GM23248 (cell line): ENCODE results near the gene MTFMT. TPM values are rescaled to one million over a fixed set of nuclear protein-coding genes. Genes with fewer than 3 reads are reported as not detected.

Source experiments
- DNase-seq: peaks from one replicate; pipeline ENCODE4 v3.0.0-alpha.2; 2015
- H2AFZ ChIP-seq: fragments of 200-600 bp; sonication (generic); 2 replicates; pipeline ENCODE4 v1.6.1; 2016; ENCODE audit warnings: antibody characterized with exemption
- H3F3A ChIP-seq: fragments of 200-600 bp; sonication (generic); 2 replicates; pipeline ENCODE4 v1.6.1; 2016; ENCODE audit warnings: mild to moderate bottlenecking, antibody characterized with exemption, mixed run types; ENCODE audit not compliant: insufficient read depth
- H3K27ac ChIP-seq: fragments of 200-600 bp; sonication (generic); 2 replicates; pipeline ENCODE4 v1.5.1; 2016; ENCODE audit warnings: mild to moderate bottlenecking
- H3K27me3 ChIP-seq: fragments of 200-600 bp; sonication (generic); replicated peaks from 2 replicates; pipeline ENCODE4 v1.6.1; 2016; ENCODE audit warnings: mild to moderate bottlenecking; ENCODE audit not compliant: insufficient read depth
- H3K36me3 ChIP-seq: fragments of 200-600 bp; sonication (generic); 2 replicates; pipeline ENCODE4 v1.6.1; 2016; ENCODE audit warnings: low read depth, mild to moderate bottlenecking
- H3K4me1 ChIP-seq: fragments of 200-600 bp; sonication (generic); 2 replicates; pipeline ENCODE4 v1.6.1; 2016; ENCODE audit warnings: mild to moderate bottlenecking; ENCODE audit not compliant: insufficient read depth
- H3K4me2 ChIP-seq: fragments of 200-600 bp; sonication (generic); one replicate; pipeline ENCODE4 v1.6.1; 2016; ENCODE audit warnings: mild to moderate bottlenecking; ENCODE audit not compliant: unreplicated experiment
- H3K4me3 ChIP-seq: fragments of 200-600 bp; sonication (generic); 2 replicates; pipeline ENCODE4 v1.5.1; 2016; ENCODE audit warnings: mild to moderate bottlenecking
- H3K79me2 ChIP-seq: fragments of 200-600 bp; sonication (generic); 2 replicates; pipeline ENCODE4 v1.6.1; 2016; ENCODE audit warnings: mild to moderate bottlenecking; ENCODE audit not compliant: insufficient read depth
- H3K9ac ChIP-seq: fragments of 200-600 bp; sonication (generic); 2 replicates; pipeline ENCODE4 v1.6.1; 2016; ENCODE audit warnings: mild to moderate bottlenecking
- H3K9me2 ChIP-seq: fragments of 200-600 bp; sonication (generic); 2 replicates; pipeline ENCODE4 v1.6.1; 2016; ENCODE audit warnings: mixed run types, mild to moderate bottlenecking, moderate library complexity; ENCODE audit not compliant: insufficient read depth
- H3K9me3 ChIP-seq: fragments of 200-600 bp; sonication (generic); one replicate; pipeline ENCODE4 v1.6.1; 2017; ENCODE audit warnings: low read depth
- H4K20me1 ChIP-seq: fragments of 200-600 bp; sonication (generic); 2 replicates; pipeline ENCODE4 v1.6.0; 2016; ENCODE audit not compliant: insufficient read depth
- EZH2 ChIP-seq: fragments of 200-600 bp; sonication (generic); IDR thresholded peaks from 2 replicates; pipeline ENCODE4 v1.6.1; 2018; ENCODE audit warnings: antibody characterized with exemption, mild to moderate bottlenecking; ENCODE audit not compliant: insufficient read depth, poor library complexity, severe bottlenecking
- EZH2phosphoT487 ChIP-seq: fragments of 200-600 bp; sonication (generic); IDR thresholded peaks from 2 replicates; pipeline ENCODE4 v1.6.1; 2018; ENCODE audit warnings: antibody characterized with exemption, moderate library complexity, mild to moderate bottlenecking, low read depth; ENCODE audit not compliant: insufficient read depth
- WGBS, 2 experiments: methylation state at CpG; one replicate each; pipeline ENCODE4 v1.1.6; 2015 to 2017; ENCODE audit warnings: low lambda C conversion rate in 2 of 2, low coverage in 1 of 2; ENCODE audit errors: missing lambda C conversion rate in 2 of 2; 5-methylcytosine and 5-hydroxymethylcytosine counted together
- in situ Hi-C: fragments of 300-500 bp; cut with MboI; formaldehyde crosslinking; loops from 2 replicates; pipeline ENCODE4 v1.15.0; 2020
- polyA plus RNA-seq: library from polyadenylated mRNA; unstranded; fragments of >200 nt; fragmentation: Nextera tagmentation; extraction: Ambion mirVana; gene quantifications from 2 replicates; pipeline ENCODE4 v1.2.1, GENCODE V29; 2016
- total RNA-seq: library from RNA; depleted of rRNA; stranded (reverse); fragments of >200 nt; shearing (Covaris generic); gene quantifications from 2 replicates; pipeline ENCODE4 v1.2.3, GENCODE V29; 2014

MTFMT gene
- total and polyA plus RNA-seq, 2 experiments from 2014 or later, result 23.8 to 25.3 TPM

- peak overlapping the region; percentile 27 for H3K4me2 ChIP-seq
- no peak for DNase-seq
- H3K27me3 ChIP-seq, result peaks cover 19% of the 10 kb centered on the region
- no peaks in the 10 kb centered on the region for H3K36me3 ChIP-seq
- H3K9ac ChIP-seq, result no peak overlapping the region
- no peaks in the 10 kb centered on the region for H3K9me3 ChIP-seq
- no peaks in the 10 kb centered on the region for H4K20me1 ChIP-seq
- peak overlapping the region; percentile 38; the same call in 1 of the 2 replicates for H3K4me3 ChIP-seq
- in situ Hi-C loops, result no loop called here
- H3K27ac ChIP-seq, result no peak overlapping the region
- 7 to 12% methylated on average over 5 to 8 of the region's 8 CpGs for WGBS, 2 experiments
- H3K79me2 ChIP-seq, result no peaks in the 10 kb centered on the region
- peaks cover 34% of the 10 kb centered on the region for H3K4me1 ChIP-seq
- H2AFZ ChIP-seq, result 0 out of 2 replicates have a peak overlapping the region, but pooled peaks have one; percentile 55
- peaks cover 22% of the 10 kb centered on the region for H3F3A ChIP-seq
- no peak for TF ChIP-seq EZH2
- TF ChIP-seq EZH2phosphoT487, result no peak
- no peaks in the 10 kb centered on the region for H3K9me2 ChIP-seq
These were observed 37.8 kb upstream of the MTFMT start for GRCh38 chr15:65067317-65067644.

GRCh38 chr15:65066635-65067316, 37.3 kb upstream of the MTFMT start:
- no peak overlapping the region for H3K4me2 ChIP-seq
- TF ChIP-seq EZH2, result peak; percentile 20
- no peak for TF ChIP-seq EZH2phosphoT487
- no peak overlapping the region for H3K4me3 ChIP-seq
- no peak overlapping the region for H2AFZ ChIP-seq
- WGBS, 2 experiments, result 17 to 19% methylated on average over 8 to 9 of the region's 9 CpGs
- H3K36me3 ChIP-seq, result no peaks in the 10 kb centered on the region
- no peak overlapping the region for H3K9ac ChIP-seq
- H3K27me3 ChIP-seq, result peaks cover 19% of the 10 kb centered on the region
- H4K20me1 ChIP-seq, result no peaks in the 10 kb centered on the region
- no peaks in the 10 kb centered on the region for H3K9me3 ChIP-seq
- H3K9me2 ChIP-seq, result no peaks in the 10 kb centered on the region
- H3K27ac ChIP-seq, result no peak overlapping the region
- DNase-seq, result no peak
- no peaks in the 10 kb centered on the region for H3K79me2 ChIP-seq
- peaks cover 22% of the 10 kb centered on the region for H3F3A ChIP-seq
- in situ Hi-C loops, result no loop called here
- peaks cover 28% of the 10 kb centered on the region for H3K4me1 ChIP-seq

- H3K4me1 ChIP-seq, result peaks cover 24% of the 10 kb centered on the region
- H3K79me2 ChIP-seq, result no peaks in the 10 kb centered on the region
- TF ChIP-seq EZH2phosphoT487 (no peak), EZH2 (no peak)
- no peak overlapping the region for H3K4me2 ChIP-seq
- in situ Hi-C loops, result no loop called here
- H3K36me3 ChIP-seq, result no peaks in the 10 kb centered on the region
- no peak overlapping the region for H3K27ac ChIP-seq
- H3K9me2 ChIP-seq, result no peaks in the 10 kb centered on the region
- no peak overlapping the region for H2AFZ ChIP-seq
- no peaks in the 10 kb centered on the region for H4K20me1 ChIP-seq
- peaks cover 19% of the 10 kb centered on the region for H3K27me3 ChIP-seq
- 8 to 13% methylated on average over 3 of the region's 3 CpGs for WGBS, 2 experiments
- H3K4me3 ChIP-seq, result no peak overlapping the region
- DNase-seq, result peak; percentile 59
- no peak overlapping the region for H3K9ac ChIP-seq
- no peaks in the 10 kb centered on the region for H3K9me3 ChIP-seq
- peaks cover 22% of the 10 kb centered on the region for H3F3A ChIP-seq
These were observed 36.7 kb upstream of the MTFMT start for GRCh38 chr15:65066001-65066634.

- Histone ChIP-seq H3K27me3 (peaks cover 19% of the 10 kb centered on the region), H3K9me3 (no peaks in the 10 kb centered on the region), H3K4me1 (no peaks in the 10 kb centered on the region), H3K9ac (no peak overlapping the region), H3K9me2 (no peaks in the 10 kb centered on the region), H3K4me2 (no peak overlapping the region), H3F3A (no peaks in the 10 kb centered on the region; the same call in 1 of the 2 replicates), H3K27ac (no peak overlapping the region), H3K4me3 (no peak overlapping the region), H3K79me2 (no peaks in the 10 kb centered on the region), H3K36me3 (no peaks in the 10 kb centered on the region), H4K20me1 (no peaks in the 10 kb centered on the region), H2AFZ (no peak overlapping the region)
- DNase-seq, result no peak
- in situ Hi-C loops, result no loop called here
- WGBS, 2 experiments, result 67 to 75% methylated on average over 5 of the region's 5 CpGs
- TF ChIP-seq EZH2phosphoT487 (no peak), EZH2 (no peak)
These were observed 33.3 kb upstream of the MTFMT start for GRCh38 chr15:65062726-65063125.
